ENCODE results near the gene TTI1.
A peak's percentile ranks its signal among the peaks of the same experiment; 100 is the strongest.

The TTI1 gene

DNA sequence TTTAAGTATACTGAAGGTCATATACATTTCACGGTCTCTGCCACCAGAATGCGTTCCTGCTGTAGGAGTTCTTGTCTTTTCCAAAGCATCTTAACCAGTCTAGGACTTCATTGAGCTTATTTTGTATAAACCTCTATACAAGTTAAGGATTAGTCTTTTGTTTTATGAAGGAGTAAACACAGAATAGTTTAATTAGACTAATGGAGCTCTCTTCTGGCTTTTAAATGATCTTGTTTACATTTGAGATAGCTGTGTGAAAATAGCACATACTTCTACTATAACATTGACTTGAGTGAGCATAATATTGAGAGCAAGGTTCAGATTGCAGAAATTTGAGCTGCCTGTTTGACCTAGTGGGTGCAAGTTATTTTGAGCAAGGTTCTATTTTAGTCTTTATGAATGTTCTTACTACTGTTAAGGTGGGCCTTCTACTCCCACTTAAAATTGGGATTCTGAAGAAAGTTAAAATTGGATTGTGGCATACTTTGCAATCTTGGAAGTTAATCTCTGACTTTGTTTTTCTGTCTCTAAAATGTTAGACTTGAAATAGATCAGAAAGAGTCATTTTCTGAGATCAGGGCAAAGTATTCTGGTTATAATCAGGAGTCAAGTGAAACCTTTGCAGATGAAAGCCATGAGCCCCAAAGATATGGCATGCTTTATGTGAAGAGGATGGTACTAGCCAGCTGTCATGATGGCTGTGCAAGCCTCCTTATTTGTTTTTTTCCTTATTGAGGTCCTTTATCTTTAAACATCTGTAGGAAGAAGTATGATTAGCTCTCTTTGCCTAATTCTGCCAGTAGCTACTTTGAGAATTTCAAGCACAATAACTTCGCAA, 42.1 kb upstream of the TTI1 start:
- Histone ChIP-seq H2AK5ac (ENCODE audit: low read length) (no peak overlapping the region), H2BK5ac (ENCODE audit: low read length) (no peak overlapping the region), H3K4ac (ENCODE audit: low read depth, low read length) (no peak overlapping the region), H3K4me3 (ENCODE audit: low read length) (no peak overlapping the region), H2BK15ac (replicated peaks; ENCODE audit: low read depth) (no peak overlapping the region), H3K79me1 (ENCODE audit: low read length) (peaks cover 8% of the 10 kb centered on the region), H3K9ac (ENCODE audit: low read length) (no peak overlapping the region), H3K18ac (ENCODE audit: low read length) (no peak overlapping the region), H3K23ac (ENCODE audit: low read length) (no peak overlapping the region), H3K4me2 (ENCODE audit: low read length) (no peak overlapping the region), H2BK120ac (ENCODE audit: low read depth, low read length) (no peak overlapping the region), H3K56ac (ENCODE audit: low read length) (no peak overlapping the region), H4K5ac (ENCODE audit: low read length) (no peak overlapping the region), H3K4me1 (ENCODE audit: control insufficient read depth, low read depth, low read length) (peaks cover 2% of the 10 kb centered on the region), H4K8ac (ENCODE audit: low read depth, low read length) (no peak overlapping the region), H3K36me3 (ENCODE audit: control insufficient read depth, insufficient read depth, low read length) (peaks cover 2% of the 10 kb centered on the region), H3K27ac (ENCODE audit: low read depth, low read length) (no peak overlapping the region), H3K27me3 (ENCODE audit: insufficient read depth, low read length, poor library complexity) (no peaks in the 10 kb centered on the region), H3K79me2 (ENCODE audit: control insufficient read depth, insufficient read depth, low read length) (peaks cover 1% of the 10 kb centered on the region)
- WGBS (ENCODE audit: extremely low coverage, insufficient coverage, low lambda C conversion rate): no CpG with 5 or more reads among the region's 3 CpGs
- DNase-seq: no peak

DNA sequence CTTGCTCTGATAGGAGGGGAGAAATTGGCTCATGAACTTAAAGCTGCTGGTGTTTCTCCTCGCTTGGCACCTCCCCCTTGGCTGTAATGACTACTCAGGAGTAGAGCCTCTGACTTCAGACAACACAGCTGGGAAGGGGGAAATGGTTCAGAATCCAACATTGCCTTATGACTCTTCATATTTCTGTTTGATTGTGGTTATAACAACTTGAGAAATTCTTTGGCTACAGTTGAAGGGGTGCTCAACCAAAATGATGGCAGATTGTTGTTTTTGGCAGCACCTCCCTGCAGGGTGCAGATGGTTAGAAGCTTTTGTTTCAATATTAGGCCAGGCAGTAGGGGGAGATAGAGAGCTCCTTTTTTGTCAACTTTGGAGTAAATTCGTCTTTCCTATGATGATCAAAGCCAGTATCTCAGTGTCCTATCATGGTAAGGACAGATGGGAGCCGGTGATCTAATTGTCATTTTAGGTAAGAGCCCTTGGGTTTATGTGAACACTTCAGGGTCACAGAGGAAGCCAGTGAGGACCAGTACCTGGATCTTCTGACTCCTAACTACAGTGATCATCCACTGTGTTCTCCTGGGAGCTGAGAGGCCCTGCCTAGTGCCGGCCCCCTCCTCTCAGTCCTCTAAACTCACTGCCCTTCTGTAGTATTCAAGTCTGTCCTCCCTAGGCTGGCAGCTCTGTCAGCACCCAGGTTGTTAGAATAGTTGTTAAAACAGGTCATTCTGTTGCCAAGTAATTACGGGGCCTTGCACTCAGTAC, 40.2 kb upstream of the TTI1 start:
- H3K27ac ChIP-seq (ENCODE audit: low read depth, low read length): no peak overlapping the region
- peak; percentile 81 for DNase-seq
- H2AK5ac ChIP-seq (ENCODE audit: low read length): no peak overlapping the region
- H3K27me3 ChIP-seq (ENCODE audit: insufficient read depth, low read length, poor library complexity): no peaks in the 10 kb centered on the region
- no peak overlapping the region for H2BK15ac ChIP-seq (replicated peaks; ENCODE audit: low read depth)
- no peak overlapping the region for H4K5ac ChIP-seq (ENCODE audit: low read length)
- WGBS (ENCODE audit: extremely low coverage, insufficient coverage, low lambda C conversion rate): no CpG with 5 or more reads among the region's 5 CpGs
- no peak overlapping the region for H3K4me2 ChIP-seq (ENCODE audit: low read length)
- H3K23ac ChIP-seq (ENCODE audit: low read length): no peak overlapping the region
- peaks cover 8% of the 10 kb centered on the region for H3K36me3 ChIP-seq (ENCODE audit: control insufficient read depth, insufficient read depth, low read length)
- H3K4me3 ChIP-seq (ENCODE audit: low read length): no peak overlapping the region
- no peak overlapping the region for H2BK120ac ChIP-seq (ENCODE audit: low read depth, low read length)
- peaks cover 2% of the 10 kb centered on the region for H3K4me1 ChIP-seq (ENCODE audit: control insufficient read depth, low read depth, low read length)
- peaks cover 5% of the 10 kb centered on the region for H3K79me1 ChIP-seq (ENCODE audit: low read length)
- no peaks in the 10 kb centered on the region for H3K79me2 ChIP-seq (ENCODE audit: control insufficient read depth, insufficient read depth, low read length)
- H4K8ac ChIP-seq (ENCODE audit: low read depth, low read length): no peak overlapping the region
- H3K18ac ChIP-seq (ENCODE audit: low read length): no peak overlapping the region
- H3K9ac ChIP-seq (ENCODE audit: low read length): no peak overlapping the region
- no peak overlapping the region for H3K56ac ChIP-seq (ENCODE audit: low read length)
- no peak overlapping the region for H2BK5ac ChIP-seq (ENCODE audit: low read length)
- H3K4ac ChIP-seq (ENCODE audit: low read depth, low read length): no peak overlapping the region

DNA sequence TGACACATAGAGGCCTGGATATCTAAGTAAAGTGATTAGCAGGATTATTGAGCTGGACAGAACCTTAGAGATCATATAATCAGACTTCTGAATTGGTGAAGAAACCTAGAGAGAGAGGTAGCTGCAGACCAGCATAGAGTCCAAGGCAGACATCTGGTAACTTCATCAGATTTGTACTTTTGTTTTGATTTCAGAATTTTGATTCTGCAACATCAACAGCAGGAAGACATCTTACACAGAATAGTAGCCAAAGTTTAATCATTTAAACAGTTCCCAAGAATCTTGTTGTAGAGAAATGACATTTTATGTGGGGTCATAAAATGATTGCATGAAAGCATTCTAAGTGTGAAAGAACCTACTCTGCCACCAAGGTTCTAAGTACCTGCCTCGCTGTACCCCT, 39.6 kb upstream of the TTI1 start:
- Histone ChIP-seq H3K36me3 (ENCODE audit: control insufficient read depth, insufficient read depth, low read length) (peaks cover 12% of the 10 kb centered on the region), H3K4me2 (ENCODE audit: low read length) (no peak overlapping the region), H3K9ac (ENCODE audit: low read length) (no peak overlapping the region), H3K23ac (ENCODE audit: low read length) (no peak overlapping the region), H4K5ac (ENCODE audit: low read length) (no peak overlapping the region), H3K18ac (ENCODE audit: low read length) (no peak overlapping the region), H2BK120ac (ENCODE audit: low read depth, low read length) (no peak overlapping the region), H3K4me3 (ENCODE audit: low read length) (no peak overlapping the region), H3K27me3 (ENCODE audit: insufficient read depth, low read length, poor library complexity) (no peaks in the 10 kb centered on the region), H3K79me2 (ENCODE audit: control insufficient read depth, insufficient read depth, low read length) (no peaks in the 10 kb centered on the region), H3K56ac (ENCODE audit: low read length) (no peak overlapping the region), H2AK5ac (ENCODE audit: low read length) (no peak overlapping the region), H3K27ac (ENCODE audit: low read depth, low read length) (no peak overlapping the region), H3K4me1 (ENCODE audit: control insufficient read depth, low read depth, low read length) (peaks cover 2% of the 10 kb centered on the region), H2BK15ac (replicated peaks; ENCODE audit: low read depth) (no peak overlapping the region), H3K4ac (ENCODE audit: low read depth, low read length) (no peak overlapping the region), H2BK5ac (ENCODE audit: low read length) (no peak overlapping the region), H3K79me1 (ENCODE audit: low read length) (peaks cover 3% of the 10 kb centered on the region), H4K8ac (ENCODE audit: low read depth, low read length) (no peak overlapping the region)
- no peak for DNase-seq
- no CpG with 5 or more reads among the region's 1 CpG for WGBS (ENCODE audit: extremely low coverage, insufficient coverage, low lambda C conversion rate)

DNA sequence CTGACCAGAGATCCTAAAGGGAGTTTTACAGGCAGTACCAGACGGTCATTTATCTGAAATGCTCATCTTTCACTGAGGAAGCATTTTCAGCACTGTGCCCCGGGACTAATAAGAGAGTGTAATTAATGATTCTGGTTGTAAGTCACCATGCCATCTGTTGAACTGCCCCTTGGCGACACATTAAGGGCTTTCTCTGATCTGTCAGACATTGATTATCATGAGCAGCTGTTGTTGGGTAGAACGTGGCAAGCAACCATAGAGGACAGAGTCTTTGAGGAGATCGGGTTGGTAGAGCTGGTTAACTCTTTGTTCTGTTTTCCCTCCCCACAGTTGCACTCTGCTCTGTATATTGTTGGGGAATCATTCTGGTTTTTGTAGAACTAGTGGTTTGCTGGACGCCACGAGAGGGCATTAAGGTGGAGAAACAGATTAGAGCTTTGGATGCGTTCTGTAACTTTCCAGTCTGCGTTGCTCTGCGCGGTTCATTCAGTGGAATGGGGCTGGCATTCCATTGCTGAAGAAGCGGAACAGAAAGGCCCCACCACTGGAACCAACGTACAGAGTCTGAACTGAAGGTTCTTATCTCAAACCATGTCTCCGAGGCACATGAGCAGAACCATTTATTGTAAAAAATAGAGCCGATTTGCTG, 34.6 kb upstream of the TTI1 start:
- Histone ChIP-seq H3K23ac (ENCODE audit: low read length) (no peak overlapping the region), H3K79me2 (ENCODE audit: control insufficient read depth, insufficient read depth, low read length) (no peaks in the 10 kb centered on the region), H2AK5ac (ENCODE audit: low read length) (no peak overlapping the region), H3K36me3 (ENCODE audit: control insufficient read depth, insufficient read depth, low read length) (peaks cover 18% of the 10 kb centered on the region), H3K27me3 (ENCODE audit: insufficient read depth, low read length, poor library complexity) (no peaks in the 10 kb centered on the region), H3K79me1 (ENCODE audit: low read length) (no peaks in the 10 kb centered on the region), H3K27ac (ENCODE audit: low read depth, low read length) (no peak overlapping the region), H4K5ac (ENCODE audit: low read length) (no peak overlapping the region), H3K4me1 (ENCODE audit: control insufficient read depth, low read depth, low read length) (no peaks in the 10 kb centered on the region), H3K9ac (ENCODE audit: low read length) (no peak overlapping the region), H2BK15ac (replicated peaks; ENCODE audit: low read depth) (no peak overlapping the region), H3K4ac (ENCODE audit: low read depth, low read length) (no peak overlapping the region), H2BK5ac (ENCODE audit: low read length) (no peak overlapping the region), H3K56ac (ENCODE audit: low read length) (no peak overlapping the region), H3K4me3 (ENCODE audit: low read length) (no peak overlapping the region), H3K4me2 (ENCODE audit: low read length) (no peak overlapping the region), H4K8ac (ENCODE audit: low read depth, low read length) (no peak overlapping the region), H2BK120ac (ENCODE audit: low read depth, low read length) (no peak overlapping the region), H3K18ac (ENCODE audit: low read length) (no peak overlapping the region)
- DNase-seq: no peak
- no CpG with 5 or more reads among the region's 15 CpGs for WGBS (ENCODE audit: extremely low coverage, insufficient coverage, low lambda C conversion rate)

DNA sequence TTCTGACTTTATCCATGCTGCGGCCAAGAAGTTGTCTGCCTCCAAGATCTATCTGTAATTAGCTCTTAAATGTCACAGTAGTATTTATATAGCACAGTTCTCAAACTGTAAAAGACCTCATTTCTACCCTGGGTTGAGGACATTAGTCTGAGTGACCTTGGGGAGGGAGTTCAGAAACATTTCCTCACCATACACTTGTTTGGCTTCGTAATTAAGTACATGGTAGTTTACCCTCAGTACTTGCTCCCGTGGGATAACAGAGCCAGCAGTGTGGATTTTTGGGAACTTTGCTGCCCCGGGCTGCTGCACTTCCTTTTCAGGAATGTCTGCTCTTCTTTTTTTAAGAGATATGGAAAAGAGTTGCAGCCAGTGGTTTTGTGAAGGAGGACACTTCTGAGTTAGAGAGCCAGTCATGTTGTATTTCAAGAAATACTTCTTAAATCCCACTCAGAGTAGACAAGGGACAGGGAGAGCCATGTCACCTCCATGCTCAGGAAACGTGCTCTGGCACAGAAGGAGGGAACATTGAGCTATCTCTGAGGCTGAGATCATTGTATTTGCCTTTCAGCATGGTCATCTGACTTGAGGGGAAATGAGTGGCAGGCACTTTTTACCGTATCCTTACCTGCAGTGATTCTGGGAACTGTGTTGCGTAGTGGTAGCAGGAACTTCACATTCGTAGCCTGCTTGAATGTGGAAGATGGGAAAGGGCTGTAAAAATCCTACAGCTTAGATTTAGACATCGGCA, 33.9 kb upstream of the TTI1 start:
- Histone ChIP-seq H3K36me3 (ENCODE audit: control insufficient read depth, insufficient read depth, low read length) (peaks cover 18% of the 10 kb centered on the region), H2BK5ac (ENCODE audit: low read length) (no peak overlapping the region)
- WGBS (ENCODE audit: extremely low coverage, insufficient coverage, low lambda C conversion rate): no CpG with 5 or more reads among the region's 9 CpGs

More for the DNA sequence above, 33.9 kb upstream of the TTI1 start:
- Histone ChIP-seq H3K4ac (ENCODE audit: low read depth, low read length) (no peak overlapping the region), H3K9ac (ENCODE audit: low read length) (no peak overlapping the region), H4K8ac (ENCODE audit: low read depth, low read length) (no peak overlapping the region), H2AK5ac (ENCODE audit: low read length) (no peak overlapping the region), H4K5ac (ENCODE audit: low read length) (no peak overlapping the region), H3K27ac (ENCODE audit: low read depth, low read length) (no peak overlapping the region), H3K56ac (ENCODE audit: low read length) (no peak overlapping the region), H2BK120ac (ENCODE audit: low read depth, low read length) (no peak overlapping the region), H3K79me1 (ENCODE audit: low read length) (no peaks in the 10 kb centered on the region), H3K4me2 (ENCODE audit: low read length) (no peak overlapping the region), H3K4me3 (ENCODE audit: low read length) (no peak overlapping the region), H2BK15ac (replicated peaks; ENCODE audit: low read depth) (no peak overlapping the region), H3K79me2 (ENCODE audit: control insufficient read depth, insufficient read depth, low read length) (no peaks in the 10 kb centered on the region), H3K23ac (ENCODE audit: low read length) (no peak overlapping the region), H3K4me1 (ENCODE audit: control insufficient read depth, low read depth, low read length) (no peaks in the 10 kb centered on the region), H3K27me3 (ENCODE audit: insufficient read depth, low read length, poor library complexity) (no peaks in the 10 kb centered on the region), H3K18ac (ENCODE audit: low read length) (no peak overlapping the region)
- no peak for DNase-seq
